ENCODE measurements around the gene ELF2.

GRCh38 chr4:139025841-139026240 lies 151.2 kb downstream of the ELF2 start:
- TF ChIP-seq CTCF (IDR thresholded peaks at IDR 0.05; ENCODE audit: low read depth, low read length, poor library complexity, severe bottlenecking) = no peak
- no peak for TF ChIP-seq EZH2phosphoT487 (IDR thresholded peaks at IDR 0.05; ENCODE audit: borderline replicate concordance, low read length)
